ENCODE data around the gene SSMEM1.

SSMEM1 gene

GRCh38 chr7:130262448-130262847, 54.8 kb downstream of the SSMEM1 start:
- Histone ChIP-seq H3K27me3 (replicated peaks; ENCODE audit: insufficient read depth, low read length) (no peaks in the 10 kb centered on the region), H3K4me2 (ENCODE audit: low read depth, low read length) (no peak overlapping the region), H3K4me1 (ENCODE audit: low read length) (no peaks in the 10 kb centered on the region), H3K9ac (ENCODE audit: low read length) (no peak overlapping the region), H3K36me3 (replicated peaks; ENCODE audit: insufficient read depth, low read length) (no peaks in the 10 kb centered on the region), H3K4me3 (ENCODE audit: low read length) (no peak overlapping the region), H3K79me2 (ENCODE audit: low read length) (no peaks in the 10 kb centered on the region), H4K20me1 (ENCODE audit: insufficient read depth, low read length) (no peaks in the 10 kb centered on the region), H3F3A (ENCODE audit: insufficient read depth, low read length) (no peaks in the 10 kb centered on the region), H3K9me2 (replicated peaks; ENCODE audit: insufficient read depth, low read length) (no peaks in the 10 kb centered on the region), H3K9me3 (replicated peaks; ENCODE audit: insufficient read depth, low read length) (no peaks in the 10 kb centered on the region), H2AFZ (ENCODE audit: low read length) (no peak overlapping the region), H3K27ac (ENCODE audit: low read length) (no peak overlapping the region)
- DNase-seq = no peak
- TF ChIP-seq CTCF (IDR thresholded peaks at IDR 0.05; ENCODE audit: low read length) (no peak), EZH2 (optimal IDR thresholded peaks at IDR 0.05; ENCODE audit: low read depth, low read length) (no peak), EZH2phosphoT487 (IDR thresholded peaks at IDR 0.05; ENCODE audit: low read length) (no peak)

GRCh38 chr7:130263130-130263529, 55.5 kb downstream of the SSMEM1 start:
- H3K9me2 ChIP-seq (replicated peaks; ENCODE audit: insufficient read depth, low read length) = no peaks in the 10 kb centered on the region
- no peak for TF ChIP-seq CTCF (IDR thresholded peaks at IDR 0.05; ENCODE audit: low read length)
- TF ChIP-seq EZH2 (optimal IDR thresholded peaks at IDR 0.05; ENCODE audit: low read depth, low read length) = no peak
- no peak for TF ChIP-seq EZH2phosphoT487 (IDR thresholded peaks at IDR 0.05; ENCODE audit: low read length)
- H3F3A ChIP-seq (ENCODE audit: insufficient read depth, low read length) = no peaks in the 10 kb centered on the region
- no peaks in the 10 kb centered on the region for H3K36me3 ChIP-seq (replicated peaks; ENCODE audit: insufficient read depth, low read length)
- no peak overlapping the region for H3K4me2 ChIP-seq (ENCODE audit: low read depth, low read length)
- H3K9ac ChIP-seq (ENCODE audit: low read length) = no peak overlapping the region
- 0 out of 2 replicates have a peak, but pooled peaks cover 4% of the 10 kb centered on the region for H3K4me1 ChIP-seq (ENCODE audit: low read length)
- no peak overlapping the region for H3K27ac ChIP-seq (ENCODE audit: low read length)
- no peak for DNase-seq
- no peaks in the 10 kb centered on the region for H3K79me2 ChIP-seq (ENCODE audit: low read length)
- no peaks in the 10 kb centered on the region for H4K20me1 ChIP-seq (ENCODE audit: insufficient read depth, low read length)
- no peak overlapping the region for H2AFZ ChIP-seq (ENCODE audit: low read length)
- no peak overlapping the region for H3K4me3 ChIP-seq (ENCODE audit: low read length)
- no peaks in the 10 kb centered on the region for H3K27me3 ChIP-seq (replicated peaks; ENCODE audit: insufficient read depth, low read length)
- H3K9me3 ChIP-seq (replicated peaks; ENCODE audit: insufficient read depth, low read length) = no peaks in the 10 kb centered on the region

All from MM.1S (cell line).